A172 (cell line): ENCODE data around the gene TMEM271. TPM values are rescaled to one million over a fixed set of nuclear protein-coding genes. Genes with fewer than 3 reads are reported as not detected.
"Not testable (repeated sequence)": the region's sequence is repeated elsewhere in the genome, so short reads cannot be mapped to it uniquely, and the experiment has no call there.

Experiments
- DNase-seq: peaks from one replicate; pipeline ENCODE4 v3.0.0-alpha.2; 2015; ENCODE audit warnings: low spot score
- total RNA-seq: library from RNA; depleted of rRNA; stranded (reverse); fragments of >200 nt; shearing (Covaris generic); gene quantifications from 2 replicates; pipeline ENCODE4 v1.2.3, GENCODE V29; 2014

The TMEM271 gene
- total RNA-seq, 1 experiment from 2014 or later = not detected

DNA sequence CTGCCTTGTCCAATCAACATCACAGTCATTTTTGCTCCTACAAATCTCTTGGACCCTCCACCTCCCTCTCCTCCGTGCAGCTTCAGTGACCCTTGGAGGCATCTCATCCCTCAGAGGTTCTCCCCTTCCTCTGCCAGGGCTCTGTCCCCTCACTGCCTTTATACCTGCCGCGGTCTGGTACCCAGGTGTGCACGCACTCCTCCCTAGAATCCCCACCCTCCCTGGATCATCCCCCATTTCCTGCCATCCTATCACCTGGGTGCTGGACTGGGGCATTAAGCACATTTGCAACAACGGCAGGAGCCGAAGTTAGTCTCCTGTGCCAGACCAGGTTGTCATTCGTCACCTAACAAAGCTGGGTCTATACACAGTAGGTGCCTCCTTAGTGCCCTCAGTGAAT lies 10.1 kb downstream of the TMEM271 start:
- no peak for DNase-seq

DNA sequence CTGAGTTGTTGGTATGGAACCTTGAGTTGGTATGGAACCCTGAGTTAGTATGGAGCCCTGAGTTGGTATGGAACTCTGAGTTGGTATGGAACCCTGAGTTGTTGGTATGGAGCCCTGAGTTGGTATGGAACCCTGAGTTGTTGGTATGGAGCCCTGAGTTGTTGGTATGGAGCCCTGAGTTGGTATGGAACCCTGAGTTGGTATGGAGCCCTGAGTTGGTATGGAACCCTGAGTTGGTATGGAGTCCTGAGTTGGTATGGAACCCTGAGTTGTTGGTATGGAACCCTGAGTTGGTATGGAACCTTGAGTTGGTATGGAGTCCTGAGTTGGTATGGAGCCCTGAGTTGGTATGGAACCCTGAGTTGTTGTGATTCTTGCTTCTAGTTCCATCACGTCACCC lies 10.5 kb downstream of the TMEM271 start:
- DNase-seq = not testable (repeated sequence)

DNA sequence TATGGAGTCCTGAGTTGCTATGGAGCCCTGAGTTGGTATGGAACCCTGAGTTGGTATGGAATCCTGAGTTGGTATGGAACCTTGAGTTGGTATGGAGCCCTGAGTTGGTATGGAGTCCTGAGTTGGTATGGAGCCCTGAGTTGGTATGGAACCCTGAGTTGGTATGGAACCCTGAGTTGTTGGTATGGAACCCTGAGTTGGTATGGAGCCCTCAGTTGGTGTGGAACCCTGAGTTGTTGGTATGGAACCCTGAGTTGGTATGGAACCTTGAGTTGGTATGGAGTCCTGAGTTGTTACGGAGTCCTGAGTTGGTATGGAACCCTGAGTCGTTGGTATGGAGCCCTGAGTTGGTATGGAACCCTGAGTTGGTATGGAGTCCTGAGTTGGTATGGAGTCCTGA lies 13.6 kb downstream of the TMEM271 start:
- not testable (repeated sequence) for DNase-seq

- DNase-seq = no peak
Observed at GRCh38 chr4:561426-561825, 14.7 kb downstream of the TMEM271 start.

DNA sequence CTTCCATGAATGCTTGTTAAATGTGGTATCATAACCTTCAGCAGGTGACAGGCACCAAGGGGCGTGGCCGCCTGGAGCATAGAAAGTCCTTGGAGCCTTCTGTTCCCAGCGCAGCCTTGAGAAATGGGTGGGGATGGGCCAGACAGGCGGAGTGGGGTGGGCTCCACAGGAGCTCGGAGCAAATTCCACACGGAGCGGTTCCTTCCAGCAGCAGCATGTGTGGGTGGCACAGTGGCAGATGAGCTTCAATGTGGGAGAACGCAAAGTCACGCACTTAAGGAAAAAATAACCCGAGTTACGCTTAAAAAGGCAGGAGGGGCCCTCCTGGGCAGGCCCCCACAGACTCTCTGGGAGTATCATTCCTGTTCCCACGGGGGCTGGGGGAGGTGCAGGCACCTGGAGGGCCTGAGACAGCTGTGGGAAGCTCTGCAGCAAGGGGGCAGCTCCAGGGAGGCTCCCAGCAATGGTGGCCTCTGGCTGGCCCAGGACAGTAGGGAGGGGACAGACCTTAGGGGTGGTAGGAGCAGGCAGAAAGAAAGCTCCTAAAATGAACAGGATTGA lies 15.3 kb downstream of the TMEM271 start:
- DNase-seq = no peak

- DNase-seq = no peak
Observed at GRCh38 chr4:560061-560460, 16.0 kb downstream of the TMEM271 start.

GRCh38 chr4:555566-556275 lies 20.4 kb downstream of the TMEM271 start:
- no peak for DNase-seq

GRCh38 chr4:554793-555320 lies 21.2 kb downstream of the TMEM271 start:
- DNase-seq = not testable (repeated sequence)

- no peak for DNase-seq
Observed at GRCh38 chr4:552019-552418, 24.1 kb downstream of the TMEM271 start.

- DNase-seq = not testable (repeated sequence)
Observed at GRCh38 chr4:550268-550667, 25.8 kb downstream of the TMEM271 start.

DNA sequence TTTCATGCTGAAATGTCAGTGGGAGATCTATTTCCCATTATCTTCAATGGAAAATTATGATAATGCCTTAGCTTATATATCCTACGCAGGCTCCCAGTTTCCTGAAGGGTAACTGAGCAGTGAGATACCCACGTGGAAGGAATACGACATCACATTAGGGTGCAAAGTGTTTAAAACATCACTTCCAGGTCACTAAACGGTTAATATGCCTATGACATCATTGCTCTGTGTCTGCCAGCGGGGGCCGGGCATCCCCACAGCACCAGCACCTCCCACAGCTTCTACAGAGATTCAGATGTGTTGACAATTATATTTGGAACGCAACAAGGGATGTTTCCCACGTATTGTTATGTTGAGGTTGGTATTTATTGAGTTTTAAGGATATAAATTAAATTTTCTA lies 27.1 kb downstream of the TMEM271 start:
- no peak for DNase-seq

DNA sequence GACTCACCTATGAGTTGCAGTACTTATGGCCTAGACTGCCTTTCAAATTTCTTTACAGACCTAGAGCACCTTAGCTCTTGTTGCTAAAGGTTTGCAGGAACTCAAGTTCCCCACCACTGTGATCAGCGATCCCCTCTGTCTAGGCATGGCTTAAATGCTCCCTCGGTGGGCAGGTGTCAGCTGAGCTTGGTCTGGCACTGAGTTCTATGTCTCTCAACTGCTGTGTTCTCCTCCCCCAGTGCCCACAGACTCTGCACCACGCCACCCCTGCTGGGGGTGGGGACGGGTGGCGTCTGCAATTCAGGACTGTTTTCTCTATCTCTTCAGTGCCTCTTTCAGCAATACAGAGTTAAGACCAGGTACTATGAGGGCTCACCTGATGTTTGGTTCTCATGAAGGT lies 30.5 kb downstream of the TMEM271 start:
- no peak for DNase-seq

DNA sequence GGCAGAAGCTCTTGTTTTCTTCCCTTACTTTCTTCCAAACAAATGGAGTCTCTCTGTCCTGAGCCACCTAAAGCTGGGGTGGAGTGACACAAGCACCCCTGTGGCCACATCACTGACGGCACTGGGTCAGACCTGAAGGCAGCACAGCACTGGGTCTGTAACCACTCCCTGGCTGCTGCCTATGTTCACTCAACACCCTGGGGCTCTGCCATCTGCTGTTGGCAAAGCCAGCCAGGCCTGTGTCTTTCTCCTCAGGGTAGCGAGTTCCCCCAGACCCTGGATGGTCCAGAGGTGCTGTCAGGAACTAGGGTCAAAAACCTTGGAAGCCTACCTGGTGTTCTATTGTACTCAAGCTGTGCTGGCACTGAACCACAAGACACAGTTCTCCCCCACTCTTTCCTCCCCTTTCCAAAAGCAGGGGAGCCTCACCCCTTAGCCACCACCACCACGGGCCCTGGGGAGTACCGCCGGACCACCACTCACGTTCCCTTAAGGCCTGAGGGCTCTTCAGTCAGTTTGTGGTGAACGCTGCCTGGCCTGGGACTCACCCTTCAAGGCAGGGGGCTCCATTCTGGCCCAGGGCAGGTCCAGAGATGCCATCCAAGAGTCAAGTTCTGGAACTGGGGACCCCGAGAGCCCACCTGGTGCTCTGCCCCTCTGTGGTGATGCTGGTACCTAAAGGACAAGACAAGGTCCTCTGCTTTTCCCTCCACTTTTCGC lies 31.5 kb downstream of the TMEM271 start:
- DNase-seq = no peak

DNA sequence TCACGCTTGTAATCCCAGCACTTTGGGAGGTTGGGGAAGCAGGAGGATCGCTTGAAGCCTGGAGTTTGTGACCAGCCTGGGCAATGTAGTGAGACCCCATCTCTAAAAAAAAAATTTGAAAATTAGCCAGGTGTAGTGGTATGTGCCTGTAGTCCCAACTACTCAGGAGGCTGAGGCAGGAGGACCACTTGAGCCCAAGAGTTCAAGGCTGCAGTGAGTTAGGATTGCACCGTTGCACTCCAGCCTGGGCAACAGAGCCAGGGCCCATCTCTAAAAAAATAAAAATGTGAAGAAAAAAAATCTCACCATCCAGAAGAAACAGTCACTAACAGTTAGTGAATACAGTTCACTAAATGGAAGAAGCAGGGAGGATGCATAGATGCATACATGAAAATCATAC lies 34.8 kb downstream of the TMEM271 start:
- no peak for DNase-seq

- no peak for DNase-seq
Observed at GRCh38 chr4:538542-539142, 37.5 kb downstream of the TMEM271 start.

DNA sequence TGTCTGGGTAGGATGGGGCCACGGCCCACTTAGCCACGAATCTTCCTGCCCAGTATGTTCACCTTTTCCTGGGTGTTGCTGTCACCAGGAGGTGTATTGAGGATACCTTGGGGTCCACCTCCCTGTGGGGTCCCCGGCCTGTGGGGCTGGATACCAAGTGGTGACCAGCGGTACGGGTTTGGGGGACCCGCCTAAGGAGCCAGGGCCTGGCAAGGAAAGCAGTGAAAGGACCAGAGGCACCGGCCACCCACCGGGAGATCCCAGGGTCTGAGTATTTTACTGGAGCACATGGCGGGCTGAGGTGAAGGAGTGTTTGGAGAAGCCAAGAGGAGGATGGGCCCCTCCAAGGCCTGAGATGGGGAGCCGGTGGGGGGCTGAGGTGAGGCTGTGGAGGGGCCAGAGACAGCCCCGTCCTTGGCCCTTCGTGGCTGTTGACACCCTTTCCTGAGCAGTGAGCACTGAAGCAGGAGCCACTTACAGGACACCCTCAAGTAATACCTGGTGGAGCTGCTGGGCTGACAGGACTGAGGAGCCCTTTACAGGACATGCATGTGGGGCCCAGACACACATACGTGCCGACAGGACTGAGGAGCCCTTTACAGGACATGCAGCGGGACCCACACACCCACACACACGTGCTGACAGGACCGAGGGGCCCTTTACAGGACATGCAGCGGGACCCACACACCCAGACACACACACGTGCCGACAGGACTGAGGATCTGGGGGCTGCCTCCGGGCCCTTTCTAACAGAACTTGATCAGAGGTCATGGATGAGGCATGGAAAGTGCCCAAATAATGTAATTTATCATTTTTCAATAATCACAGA lies 38.4 kb downstream of the TMEM271 start:
- no peak for DNase-seq

GRCh38 chr4:536351-536972 lies 39.6 kb downstream of the TMEM271 start:
- DNase-seq = no peak

DNA sequence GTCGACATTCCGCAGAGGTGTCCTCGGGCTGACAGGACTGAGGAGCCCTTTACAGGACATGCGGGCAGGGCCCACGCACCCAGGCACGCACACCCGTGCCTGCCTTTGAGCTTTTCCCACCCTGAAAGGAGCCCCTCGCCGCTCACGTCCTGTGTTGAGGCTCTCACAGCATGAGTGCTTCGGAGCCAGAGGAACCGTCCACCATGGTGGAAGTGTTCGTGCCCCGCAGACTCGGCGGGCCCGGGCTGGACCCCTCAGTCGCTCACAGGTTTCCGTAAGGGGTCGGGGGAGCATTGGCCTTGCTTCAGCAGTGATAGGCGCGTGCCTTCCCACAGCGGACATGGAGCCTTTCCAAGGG lies 40.2 kb downstream of the TMEM271 start:
- no peak for DNase-seq

- no peak for DNase-seq
Observed at GRCh38 chr4:535181-535923, 40.7 kb downstream of the TMEM271 start.

GRCh38 chr4:534576-535151 lies 41.4 kb downstream of the TMEM271 start:
- no peak for DNase-seq
